ENCODE results near the gene MTUS2. TPM values are rescaled to one million over a fixed set of nuclear protein-coding genes. Genes with fewer than 3 reads are reported as not detected.
"Not testable (repeated sequence)": the region's sequence is repeated elsewhere in the genome, so short reads cannot be mapped to it uniquely, and the experiment has no call there.

MTUS2 gene
- total RNA-seq, 1 donor from 2014 or later, result not detected

GRCh38 chr13:28955264-28955966 lies 135.3 kb downstream of the MTUS2 start:
- H3K4me1 Mint-ChIP-seq, result no peaks in the 10 kb centered on the region
- no peak for DNase-seq

GRCh38 chr13:28958018-28958417 lies 137.9 kb downstream of the MTUS2 start:
- Mint-ChIP-seq H3K9me3 (no peaks in the 10 kb centered on the region), H3K4me3 (no peak overlapping the region), H3K4me1 (no peaks in the 10 kb centered on the region), H3K36me3 (ENCODE audit: low read depth) (no peaks in the 10 kb centered on the region), H3K27me3 (no peaks in the 10 kb centered on the region), H3K27ac (no peak overlapping the region)
- no peak for DNase-seq
- intact Hi-C loops (cut with micrococcal nuclease), result no loop called here

More at GRCh38 chr13:28955264-28955966, 135.3 kb downstream of the MTUS2 start:
- Mint-ChIP-seq H3K4me3 (no peak overlapping the region), H3K36me3 (ENCODE audit: low read depth) (no peaks in the 10 kb centered on the region), H3K27me3 (no peaks in the 10 kb centered on the region), H3K9me3 (no peaks in the 10 kb centered on the region), H3K27ac (no peak overlapping the region)
- intact Hi-C loops (cut with micrococcal nuclease), result no loop called here

- DNase-seq, result no peak
- Mint-ChIP-seq H3K4me3 (no peak overlapping the region), H3K4me1 (no peaks in the 10 kb centered on the region), H3K9me3 (no peaks in the 10 kb centered on the region), H3K27ac (no peak overlapping the region), H3K27me3 (no peaks in the 10 kb centered on the region), H3K36me3 (ENCODE audit: low read depth) (no peaks in the 10 kb centered on the region)
- intact Hi-C loops (cut with micrococcal nuclease), result no loop called here
Observed at GRCh38 chr13:28958441-28958840, 138.3 kb downstream of the MTUS2 start.

GRCh38 chr13:28964052-28964451 lies 143.9 kb downstream of the MTUS2 start:
- no peak for DNase-seq
- H3K36me3 Mint-ChIP-seq (ENCODE audit: low read depth), result no peaks in the 10 kb centered on the region
- intact Hi-C loops (cut with micrococcal nuclease), result no loop called here

GRCh38 chr13:28964803-28965202 lies 144.7 kb downstream of the MTUS2 start:
- no peak for DNase-seq
- Mint-ChIP-seq H3K36me3 (ENCODE audit: low read depth) (no peaks in the 10 kb centered on the region), H3K4me3 (no peak overlapping the region), H3K4me1 (no peaks in the 10 kb centered on the region), H3K9me3 (no peaks in the 10 kb centered on the region), H3K27ac (no peak overlapping the region), H3K27me3 (no peaks in the 10 kb centered on the region)
- intact Hi-C loops (cut with micrococcal nuclease), result no loop called here

More at GRCh38 chr13:28964052-28964451, 143.9 kb downstream of the MTUS2 start:
- Mint-ChIP-seq H3K4me3 (no peak overlapping the region), H3K4me1 (no peaks in the 10 kb centered on the region), H3K9me3 (no peaks in the 10 kb centered on the region), H3K27ac (no peak overlapping the region), H3K27me3 (no peaks in the 10 kb centered on the region)

- no peaks in the 10 kb centered on the region for H3K36me3 Mint-ChIP-seq (ENCODE audit: low read depth)
- DNase-seq, result no peak
- H3K9me3 Mint-ChIP-seq, result no peaks in the 10 kb centered on the region
- no peaks in the 10 kb centered on the region for H3K4me1 Mint-ChIP-seq
- no peak overlapping the region for H3K27ac Mint-ChIP-seq
- intact Hi-C loops (cut with micrococcal nuclease), result no loop called here
- no peak overlapping the region for H3K4me3 Mint-ChIP-seq
- H3K27me3 Mint-ChIP-seq, result no peaks in the 10 kb centered on the region
Observed at GRCh38 chr13:28967029-28967915, 147.1 kb downstream of the MTUS2 start.

- H3K27me3 Mint-ChIP-seq, result no peaks in the 10 kb centered on the region
- no peak for DNase-seq
- H3K9me3 Mint-ChIP-seq, result no peaks in the 10 kb centered on the region
- H3K4me3 Mint-ChIP-seq, result no peak overlapping the region
- intact Hi-C loops (cut with micrococcal nuclease), result no loop called here
- no peaks in the 10 kb centered on the region for H3K36me3 Mint-ChIP-seq (ENCODE audit: low read depth)
- no peaks in the 10 kb centered on the region for H3K4me1 Mint-ChIP-seq
- no peak overlapping the region for H3K27ac Mint-ChIP-seq
Observed at GRCh38 chr13:28976195-28976594, 156.1 kb downstream of the MTUS2 start.

GRCh38 chr13:28976636-28977035 lies 156.5 kb downstream of the MTUS2 start:
- DNase-seq, result no peak
- no peak overlapping the region for H3K4me3 Mint-ChIP-seq
- H3K36me3 Mint-ChIP-seq (ENCODE audit: low read depth), result no peaks in the 10 kb centered on the region
- H3K9me3 Mint-ChIP-seq, result no peaks in the 10 kb centered on the region
- intact Hi-C loops (cut with micrococcal nuclease), result no loop called here
- H3K27ac Mint-ChIP-seq, result no peak overlapping the region
- no peaks in the 10 kb centered on the region for H3K27me3 Mint-ChIP-seq
- no peaks in the 10 kb centered on the region for H3K4me1 Mint-ChIP-seq

- no peaks in the 10 kb centered on the region for H3K27me3 Mint-ChIP-seq
Observed at GRCh38 chr13:28978574-28978973, 158.4 kb downstream of the MTUS2 start.

GRCh38 chr13:28981530-28981929 lies 161.4 kb downstream of the MTUS2 start:
- H3K9me3 Mint-ChIP-seq, result no peaks in the 10 kb centered on the region
- no peak overlapping the region for H3K27ac Mint-ChIP-seq
- intact Hi-C loops (cut with micrococcal nuclease), result no loop called here
- H3K4me1 Mint-ChIP-seq, result no peaks in the 10 kb centered on the region
- no peaks in the 10 kb centered on the region for H3K27me3 Mint-ChIP-seq
- no peak overlapping the region for H3K4me3 Mint-ChIP-seq
- DNase-seq, result no peak
- no peaks in the 10 kb centered on the region for H3K36me3 Mint-ChIP-seq (ENCODE audit: low read depth)

More at GRCh38 chr13:28978574-28978973, 158.4 kb downstream of the MTUS2 start:
- intact Hi-C loops (cut with micrococcal nuclease), result no loop called here
- H3K9me3 Mint-ChIP-seq, result no peaks in the 10 kb centered on the region
- no peaks in the 10 kb centered on the region for H3K4me1 Mint-ChIP-seq
- no peak overlapping the region for H3K27ac Mint-ChIP-seq
- no peak for DNase-seq
- no peak overlapping the region for H3K4me3 Mint-ChIP-seq
- no peaks in the 10 kb centered on the region for H3K36me3 Mint-ChIP-seq (ENCODE audit: low read depth)

- H3K9me3 Mint-ChIP-seq, result no peaks in the 10 kb centered on the region
- no peaks in the 10 kb centered on the region for H3K27me3 Mint-ChIP-seq
- intact Hi-C loops (cut with micrococcal nuclease), result no loop called here
- DNase-seq, result no peak
- no peaks in the 10 kb centered on the region for H3K4me1 Mint-ChIP-seq
- H3K27ac Mint-ChIP-seq, result no peak overlapping the region
- H3K4me3 Mint-ChIP-seq, result no peak overlapping the region
- H3K36me3 Mint-ChIP-seq (ENCODE audit: low read depth), result no peaks in the 10 kb centered on the region
Observed at GRCh38 chr13:28983641-28984040, 163.5 kb downstream of the MTUS2 start.

- intact Hi-C loops (cut with micrococcal nuclease), result no loop called here
- H3K4me1 Mint-ChIP-seq, result no peaks in the 10 kb centered on the region
- DNase-seq, result no peak
- no peaks in the 10 kb centered on the region for H3K36me3 Mint-ChIP-seq (ENCODE audit: low read depth)
- H3K4me3 Mint-ChIP-seq, result no peak overlapping the region
- H3K27ac Mint-ChIP-seq, result no peak overlapping the region
- H3K9me3 Mint-ChIP-seq, result no peaks in the 10 kb centered on the region
- no peaks in the 10 kb centered on the region for H3K27me3 Mint-ChIP-seq
Observed at GRCh38 chr13:28984326-28984725, 164.2 kb downstream of the MTUS2 start.

- DNase-seq, result no peak
- no peaks in the 10 kb centered on the region for H3K27me3 Mint-ChIP-seq
- no peak overlapping the region for H3K4me3 Mint-ChIP-seq
- H3K27ac Mint-ChIP-seq, result no peak overlapping the region
- peaks cover under 1% of the 10 kb centered on the region for H3K9me3 Mint-ChIP-seq
- intact Hi-C loops (cut with micrococcal nuclease), result no loop called here
- no peaks in the 10 kb centered on the region for H3K36me3 Mint-ChIP-seq (ENCODE audit: low read depth)
- H3K4me1 Mint-ChIP-seq, result no peaks in the 10 kb centered on the region
Observed at GRCh38 chr13:28984825-28985224, 164.7 kb downstream of the MTUS2 start.

GRCh38 chr13:28990378-28990777 lies 170.2 kb downstream of the MTUS2 start:
- H3K27me3 Mint-ChIP-seq; H3K4me1 Mint-ChIP-seq; H3K27ac Mint-ChIP-seq; H3K4me3 Mint-ChIP-seq; DNase-seq; H3K36me3 Mint-ChIP-seq (ENCODE audit: low read depth); H3K9me3 Mint-ChIP-seq; intact Hi-C loops (cut with micrococcal nuclease): not testable (repeated sequence)
